ENCODE data around the gene SLC4A2.

DNA sequence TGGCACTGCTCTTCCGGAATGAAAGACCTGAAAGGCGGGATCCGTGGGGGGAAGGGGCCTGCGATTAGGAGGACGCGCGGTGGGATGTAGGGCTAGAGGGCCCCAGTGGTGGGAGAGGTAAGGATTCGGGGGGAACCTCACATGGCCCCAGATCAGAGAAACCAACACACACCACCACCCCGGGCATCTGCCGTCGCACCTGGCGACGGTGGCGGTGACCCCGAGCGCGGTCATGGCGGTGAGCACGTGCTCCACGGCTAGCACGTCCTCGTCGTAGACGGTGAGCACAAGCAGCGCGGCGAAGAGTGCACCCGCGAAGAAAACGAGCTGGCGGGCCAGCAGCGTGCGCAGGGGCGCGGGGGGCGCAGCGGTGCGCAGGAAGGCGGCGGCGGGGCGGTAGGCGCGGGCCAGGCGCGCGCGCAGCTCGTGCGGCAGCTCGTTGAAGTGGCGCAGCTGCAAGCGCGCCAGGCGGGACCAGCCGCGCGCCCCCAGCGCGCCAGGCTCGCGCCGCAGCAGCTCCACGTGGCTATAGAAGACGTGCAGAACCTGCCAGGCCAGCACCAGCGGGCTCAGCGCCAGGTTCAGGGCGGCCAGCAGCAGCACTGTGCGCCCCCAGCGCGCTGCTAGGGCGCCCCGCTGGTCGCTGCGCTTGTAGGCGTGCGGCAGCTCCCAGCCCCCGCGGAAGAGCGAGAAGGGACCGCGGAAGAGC, 40.8 kb upstream of the SLC4A2 start:
- TF ChIP-seq, protein P1, sequence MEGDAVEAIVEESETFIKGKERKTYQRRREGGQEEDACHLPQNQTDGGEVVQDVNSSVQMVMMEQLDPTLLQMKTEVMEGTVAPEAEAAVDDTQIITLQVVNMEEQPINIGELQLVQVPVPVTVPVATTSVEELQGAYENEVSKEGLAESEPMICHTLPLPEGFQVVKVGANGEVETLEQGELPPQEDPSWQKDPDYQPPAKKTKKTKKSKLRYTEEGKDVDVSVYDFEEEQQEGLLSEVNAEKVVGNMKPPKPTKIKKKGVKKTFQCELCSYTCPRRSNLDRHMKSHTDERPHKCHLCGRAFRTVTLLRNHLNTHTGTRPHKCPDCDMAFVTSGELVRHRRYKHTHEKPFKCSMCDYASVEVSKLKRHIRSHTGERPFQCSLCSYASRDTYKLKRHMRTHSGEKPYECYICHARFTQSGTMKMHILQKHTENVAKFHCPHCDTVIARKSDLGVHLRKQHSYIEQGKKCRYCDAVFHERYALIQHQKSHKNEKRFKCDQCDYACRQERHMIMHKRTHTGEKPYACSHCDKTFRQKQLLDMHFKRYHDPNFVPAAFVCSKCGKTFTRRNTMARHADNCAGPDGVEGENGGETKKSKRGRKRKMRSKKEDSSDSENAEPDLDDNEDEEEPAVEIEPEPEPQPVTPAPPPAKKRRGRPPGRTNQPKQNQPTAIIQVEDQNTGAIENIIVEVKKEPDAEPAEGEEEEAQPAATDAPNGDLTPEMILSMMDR (IDR thresholded peaks at IDR 0.05; ENCODE audit: poor library complexity), result no peak
- no peak for TF ChIP-seq EZH2phosphoT487 (IDR thresholded peaks at IDR 0.05; ENCODE audit: low read depth, severe bottlenecking, unreplicated experiment)

Data from hepatocyte (in vitro differentiated cells).